ENCODE measurements around the gene NTRK3.

NTRK3 gene

DNA sequence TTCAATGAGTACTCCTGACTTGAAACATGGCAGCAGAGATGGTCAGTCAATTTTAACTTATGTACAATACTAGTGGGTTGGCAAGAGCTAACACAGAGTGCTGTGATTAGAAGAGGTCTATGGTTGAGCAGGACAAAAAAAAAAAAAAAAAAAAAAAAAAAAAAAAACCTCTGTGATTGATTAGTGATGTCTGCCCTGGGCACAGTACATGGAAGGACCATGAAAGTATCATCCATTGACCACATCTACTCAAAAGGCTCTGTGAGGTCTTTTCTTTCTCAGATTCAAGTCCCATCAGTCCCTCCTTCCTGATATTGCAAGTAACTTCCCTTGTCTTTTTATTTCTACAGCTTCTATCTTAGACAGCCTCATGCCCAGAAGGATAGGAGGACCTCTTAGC, 59.6 kb downstream of the NTRK3 start:
- H3K79me2 ChIP-seq (ENCODE audit: low read length), result no peaks in the 10 kb centered on the region
- H3K4me3 ChIP-seq (ENCODE audit: low read length), result no peak overlapping the region
- H4K20me1 ChIP-seq (ENCODE audit: insufficient read depth, low read length), result no peaks in the 10 kb centered on the region
- H3K4me1 ChIP-seq (ENCODE audit: low read length), result no peaks in the 10 kb centered on the region
- no peak overlapping the region for H2AFZ ChIP-seq (ENCODE audit: low read depth, low read length)
- H3K9me3 ChIP-seq (ENCODE audit: insufficient read depth, low read length), result no peaks in the 10 kb centered on the region
- no peak overlapping the region for H3K9ac ChIP-seq (ENCODE audit: low read length)
- H3K4me2 ChIP-seq (ENCODE audit: low read length), result no peak overlapping the region
- no peaks in the 10 kb centered on the region for H3K36me3 ChIP-seq (replicated peaks; ENCODE audit: low read depth, low read length)
- no peak for TF ChIP-seq EZH2phosphoT487 (IDR thresholded peaks at IDR 0.05; ENCODE audit: low read depth)
- TF ChIP-seq, protein P1, sequence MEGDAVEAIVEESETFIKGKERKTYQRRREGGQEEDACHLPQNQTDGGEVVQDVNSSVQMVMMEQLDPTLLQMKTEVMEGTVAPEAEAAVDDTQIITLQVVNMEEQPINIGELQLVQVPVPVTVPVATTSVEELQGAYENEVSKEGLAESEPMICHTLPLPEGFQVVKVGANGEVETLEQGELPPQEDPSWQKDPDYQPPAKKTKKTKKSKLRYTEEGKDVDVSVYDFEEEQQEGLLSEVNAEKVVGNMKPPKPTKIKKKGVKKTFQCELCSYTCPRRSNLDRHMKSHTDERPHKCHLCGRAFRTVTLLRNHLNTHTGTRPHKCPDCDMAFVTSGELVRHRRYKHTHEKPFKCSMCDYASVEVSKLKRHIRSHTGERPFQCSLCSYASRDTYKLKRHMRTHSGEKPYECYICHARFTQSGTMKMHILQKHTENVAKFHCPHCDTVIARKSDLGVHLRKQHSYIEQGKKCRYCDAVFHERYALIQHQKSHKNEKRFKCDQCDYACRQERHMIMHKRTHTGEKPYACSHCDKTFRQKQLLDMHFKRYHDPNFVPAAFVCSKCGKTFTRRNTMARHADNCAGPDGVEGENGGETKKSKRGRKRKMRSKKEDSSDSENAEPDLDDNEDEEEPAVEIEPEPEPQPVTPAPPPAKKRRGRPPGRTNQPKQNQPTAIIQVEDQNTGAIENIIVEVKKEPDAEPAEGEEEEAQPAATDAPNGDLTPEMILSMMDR (IDR thresholded peaks at IDR 0.05; ENCODE audit: low read depth, low read length), result no peak
- H3K27me3 ChIP-seq (ENCODE audit: low read depth, low read length), result peaks cover 61% of the 10 kb centered on the region
- H3K27ac ChIP-seq (ENCODE audit: low read length), result no peak overlapping the region

DNA sequence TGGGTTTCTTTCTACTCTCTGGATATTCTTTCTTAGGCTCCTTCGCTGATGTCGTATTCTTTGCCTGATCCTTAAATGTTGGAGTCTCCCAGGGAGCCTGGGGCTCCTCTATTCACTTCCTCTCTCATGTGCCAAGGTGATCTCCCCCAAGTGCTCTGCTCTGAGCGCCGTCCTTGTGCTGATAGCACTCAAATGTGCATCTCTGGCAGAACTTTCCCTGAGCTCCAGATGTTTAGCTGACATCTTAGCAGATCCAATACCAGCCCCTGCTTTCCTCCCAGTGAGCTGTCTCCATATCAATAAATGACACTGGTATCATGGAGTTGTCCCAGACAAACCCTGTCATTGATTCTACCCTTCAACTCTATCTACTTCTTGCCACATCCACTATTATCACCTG, 62.4 kb downstream of the NTRK3 start:
- Histone ChIP-seq H2AFZ (ENCODE audit: low read depth, low read length) (no peak overlapping the region), H4K20me1 (ENCODE audit: insufficient read depth, low read length) (no peaks in the 10 kb centered on the region), H3K79me2 (ENCODE audit: low read length) (no peaks in the 10 kb centered on the region), H3K9me3 (ENCODE audit: insufficient read depth, low read length) (no peaks in the 10 kb centered on the region), H3K4me3 (ENCODE audit: low read length) (no peak overlapping the region), H3K4me1 (ENCODE audit: low read length) (no peaks in the 10 kb centered on the region), H3K9ac (ENCODE audit: low read length) (no peak overlapping the region), H3K36me3 (replicated peaks; ENCODE audit: low read depth, low read length) (no peaks in the 10 kb centered on the region), H3K27ac (ENCODE audit: low read length) (no peak overlapping the region), H3K4me2 (ENCODE audit: low read length) (no peak overlapping the region), H3K27me3 (ENCODE audit: low read depth, low read length) (peaks cover 56% of the 10 kb centered on the region)
- TF ChIP-seq, protein P1 (IDR thresholded peaks at IDR 0.05; ENCODE audit: low read depth, low read length), result no peak
- no peak for TF ChIP-seq EZH2phosphoT487 (IDR thresholded peaks at IDR 0.05; ENCODE audit: low read depth)

DNA sequence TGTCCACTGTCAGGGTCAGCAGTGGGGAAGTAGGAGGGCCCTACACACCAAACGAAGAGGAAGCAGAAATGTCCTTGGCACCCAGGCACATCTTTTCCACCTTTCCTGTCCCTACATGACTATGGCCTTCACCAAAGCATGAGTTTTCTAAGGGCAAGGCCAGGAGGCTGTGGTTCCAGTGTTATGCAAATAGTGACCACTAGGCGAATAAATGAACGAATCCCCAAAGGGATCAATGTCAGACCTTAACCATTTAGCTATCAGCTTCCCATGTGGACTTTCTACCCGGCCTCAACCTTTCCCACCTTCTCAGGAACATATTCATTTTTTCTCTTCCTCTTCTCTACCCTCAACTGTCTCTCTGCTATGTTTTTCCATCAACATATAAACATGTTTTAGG, 63.1 kb downstream of the NTRK3 start:
- H3K9ac ChIP-seq (ENCODE audit: low read length), result no peak overlapping the region
- H3K4me2 ChIP-seq (ENCODE audit: low read length), result no peak overlapping the region
- no peaks in the 10 kb centered on the region for H3K4me1 ChIP-seq (ENCODE audit: low read length)
- H3K79me2 ChIP-seq (ENCODE audit: low read length), result no peaks in the 10 kb centered on the region
- H3K27me3 ChIP-seq (ENCODE audit: low read depth, low read length), result peaks cover 55% of the 10 kb centered on the region
- TF ChIP-seq EZH2phosphoT487 (IDR thresholded peaks at IDR 0.05; ENCODE audit: low read depth), result no peak
- TF ChIP-seq, protein P1 (IDR thresholded peaks at IDR 0.05; ENCODE audit: low read depth, low read length), result no peak; the same call in 1 of the 2 replicates
- H2AFZ ChIP-seq (ENCODE audit: low read depth, low read length), result no peak overlapping the region
- no peaks in the 10 kb centered on the region for H4K20me1 ChIP-seq (ENCODE audit: insufficient read depth, low read length)
- H3K4me3 ChIP-seq (ENCODE audit: low read length), result no peak overlapping the region
- no peaks in the 10 kb centered on the region for H3K36me3 ChIP-seq (replicated peaks; ENCODE audit: low read depth, low read length)
- no peak overlapping the region for H3K27ac ChIP-seq (ENCODE audit: low read length)
- H3K9me3 ChIP-seq (ENCODE audit: insufficient read depth, low read length), result no peaks in the 10 kb centered on the region

DNA sequence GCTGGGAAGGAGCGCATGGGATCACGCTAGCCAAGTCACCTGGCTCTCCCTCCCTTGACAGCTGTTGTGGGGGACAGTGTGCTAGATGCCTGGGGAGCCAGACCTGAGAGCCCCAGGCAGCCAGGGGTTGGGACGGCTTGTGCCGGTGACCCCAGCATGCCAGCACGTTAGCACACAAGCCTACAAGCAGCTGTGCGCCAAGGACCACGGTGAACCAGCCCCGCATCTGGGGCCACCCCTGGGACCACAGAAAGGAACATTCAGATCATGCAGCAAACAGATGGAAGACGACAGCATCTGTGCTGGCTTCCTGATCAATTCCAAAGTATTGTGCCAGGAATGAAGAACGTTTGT, 64.8 kb downstream of the NTRK3 start:
- H3K4me1 ChIP-seq (ENCODE audit: low read length), result 0 out of 2 replicates have a peak, but pooled peaks cover 3% of the 10 kb centered on the region
- no peak for TF ChIP-seq EZH2phosphoT487 (IDR thresholded peaks at IDR 0.05; ENCODE audit: low read depth)
- TF ChIP-seq, protein P1 (IDR thresholded peaks at IDR 0.05; ENCODE audit: low read depth, low read length), result no peak
- peaks cover 58% of the 10 kb centered on the region for H3K27me3 ChIP-seq (ENCODE audit: low read depth, low read length)
- no peak overlapping the region for H3K9ac ChIP-seq (ENCODE audit: low read length)
- H3K27ac ChIP-seq (ENCODE audit: low read length), result no peak overlapping the region
- no peaks in the 10 kb centered on the region for H4K20me1 ChIP-seq (ENCODE audit: insufficient read depth, low read length)
- H2AFZ ChIP-seq (ENCODE audit: low read depth, low read length), result no peak overlapping the region
- H3K36me3 ChIP-seq (replicated peaks; ENCODE audit: low read depth, low read length), result no peaks in the 10 kb centered on the region
- no peak overlapping the region for H3K4me3 ChIP-seq (ENCODE audit: low read length)
- H3K4me2 ChIP-seq (ENCODE audit: low read length), result no peak overlapping the region
- H3K79me2 ChIP-seq (ENCODE audit: low read length), result no peaks in the 10 kb centered on the region
- H3K9me3 ChIP-seq (ENCODE audit: insufficient read depth, low read length), result no peaks in the 10 kb centered on the region
